Mesendoderm (in vitro differentiated cells): ENCODE measurements around the gene MCAM.

Source experiments
- DNase-seq: peaks from one replicate; pipeline ENCODE4 v3.0.0; 2013
- H2AK5ac ChIP-seq: 2 replicates; pipeline ENCODE4 v1.6.1; 2013; ENCODE audit warnings: low read length, inconsistent platforms
- H2BK120ac ChIP-seq: 2 replicates; pipeline ENCODE4 v1.6.1; 2013; ENCODE audit warnings: low read depth, mild to moderate bottlenecking, low read length, moderate library complexity, mixed read lengths
- H2BK15ac ChIP-seq: replicated peaks from 2 replicates; pipeline ENCODE4 v1.6.1; 2013; ENCODE audit warnings: low read depth, mild to moderate bottlenecking, moderate library complexity
- H2BK5ac ChIP-seq: 2 replicates; pipeline ENCODE4 v1.6.1; 2013; ENCODE audit warnings: low read length, inconsistent platforms
- H3K18ac ChIP-seq: 2 replicates; pipeline ENCODE4 v1.6.1; 2013; ENCODE audit warnings: mild to moderate bottlenecking, low read length, mixed read lengths
- H3K23ac ChIP-seq: one replicate; pipeline ENCODE4 v1.6.1; 2013; ENCODE audit warnings: low read length
- H3K27ac ChIP-seq: 2 replicates; pipeline ENCODE4 v1.5.1; 2013; ENCODE audit warnings: low read depth, mild to moderate bottlenecking, inconsistent platforms, low read length, moderate library complexity
- H3K27me3 ChIP-seq: 2 replicates; pipeline ENCODE4 v1.6.1; 2013; ENCODE audit warnings: low read length, control low read depth, mild to moderate bottlenecking, inconsistent platforms; ENCODE audit not compliant: insufficient read depth, poor library complexity
- H3K36me3 ChIP-seq: 2 replicates; pipeline ENCODE4 v1.6.1; 2013; ENCODE audit warnings: low read length, inconsistent platforms; ENCODE audit not compliant: control insufficient read depth, insufficient read depth
- H3K4ac ChIP-seq: one replicate; pipeline ENCODE4 v1.6.1; 2013; ENCODE audit warnings: low read depth, mild to moderate bottlenecking, low read length, moderate library complexity
- H3K4me1 ChIP-seq: 2 replicates; pipeline ENCODE4 v1.6.1; 2013; ENCODE audit warnings: low read depth, low read length, inconsistent platforms; ENCODE audit not compliant: control insufficient read depth
- H3K4me2 ChIP-seq: 2 replicates; pipeline ENCODE4 v1.6.1; 2013; ENCODE audit warnings: low read length
- H3K4me3 ChIP-seq: 2 replicates; pipeline ENCODE4 v1.5.1; 2013; ENCODE audit warnings: mild to moderate bottlenecking, low read length
- H3K56ac ChIP-seq: one replicate; pipeline ENCODE4 v1.6.1; 2013; ENCODE audit warnings: low read length
- H3K79me1 ChIP-seq: 2 replicates; pipeline ENCODE4 v1.6.1; 2013; ENCODE audit warnings: low read length, inconsistent platforms
- H3K79me2 ChIP-seq: 2 replicates; pipeline ENCODE4 v1.6.1; 2013; ENCODE audit warnings: mild to moderate bottlenecking, low read length; ENCODE audit not compliant: control insufficient read depth, insufficient read depth
- H3K9ac ChIP-seq: 2 replicates; pipeline ENCODE4 v1.6.1; 2013; ENCODE audit warnings: low read length, inconsistent platforms
- H4K5ac ChIP-seq: one replicate; pipeline ENCODE4 v1.6.1; 2013; ENCODE audit warnings: low read length
- H4K8ac ChIP-seq: one replicate; pipeline ENCODE4 v1.6.1; 2013; ENCODE audit warnings: low read depth, mild to moderate bottlenecking, control low read depth, low read length, moderate library complexity
- WGBS: extraction: QIAGEN DNeasy Blood & Tissue Kit; methylation state at CpG from one replicate; pipeline ENCODE4 v1.1.7; 2013; ENCODE audit warnings: low lambda C conversion rate, missing lambda C conversion rate; ENCODE audit not compliant: insufficient coverage; ENCODE audit errors: extremely low coverage; 5-methylcytosine and 5-hydroxymethylcytosine counted together

MCAM gene

GRCh38 chr11:119303227-119303718, 13.7 kb downstream of the MCAM start:
- no CpG with 5 or more reads among the region's 5 CpGs for WGBS
- H3K36me3 ChIP-seq = peaks cover 11% of the 10 kb centered on the region
- no peak for DNase-seq

GRCh38 chr11:119300198-119300964, 16.5 kb downstream of the MCAM start:
- no peak overlapping the region for H2BK5ac ChIP-seq
- H4K8ac ChIP-seq = no peak overlapping the region
- H3K23ac ChIP-seq = no peak overlapping the region
- no peaks in the 10 kb centered on the region for H3K27me3 ChIP-seq
- H4K5ac ChIP-seq = no peak overlapping the region
- no peaks in the 10 kb centered on the region for H3K79me1 ChIP-seq
- no peak overlapping the region for H3K4me2 ChIP-seq
- H3K4me1 ChIP-seq = no peaks in the 10 kb centered on the region
- no peak for DNase-seq
- whole genome bisulfite sequencing = no CpG with 5 or more reads among the region's 3 CpGs
- H3K18ac ChIP-seq = no peak overlapping the region
- peaks cover 12% of the 10 kb centered on the region for H3K36me3 ChIP-seq
- no peak overlapping the region for H3K27ac ChIP-seq
- H3K4ac ChIP-seq = no peak overlapping the region
- no peak overlapping the region for H3K56ac ChIP-seq
- no peak overlapping the region for H2BK15ac ChIP-seq
- H2AK5ac ChIP-seq = no peak overlapping the region
- no peak overlapping the region for H3K4me3 ChIP-seq
- no peaks in the 10 kb centered on the region for H3K79me2 ChIP-seq
- H3K9ac ChIP-seq = no peak overlapping the region
- no peak overlapping the region for H2BK120ac ChIP-seq

More at GRCh38 chr11:119303227-119303718, 13.7 kb downstream of the MCAM start:
- Histone ChIP-seq H4K5ac (no peak overlapping the region), H3K9ac (no peak overlapping the region), H3K4me1 (no peaks in the 10 kb centered on the region), H3K18ac (no peak overlapping the region), H3K79me2 (no peaks in the 10 kb centered on the region), H2BK120ac (no peak overlapping the region), H4K8ac (no peak overlapping the region), H3K23ac (no peak overlapping the region), H3K4me2 (no peak overlapping the region), H3K27ac (no peak overlapping the region), H3K56ac (no peak overlapping the region), H2BK15ac (no peak overlapping the region), H3K4ac (no peak overlapping the region), H2AK5ac (no peak overlapping the region), H3K4me3 (no peak overlapping the region), H2BK5ac (no peak overlapping the region), H3K27me3 (no peaks in the 10 kb centered on the region), H3K79me1 (no peaks in the 10 kb centered on the region)

DNA sequence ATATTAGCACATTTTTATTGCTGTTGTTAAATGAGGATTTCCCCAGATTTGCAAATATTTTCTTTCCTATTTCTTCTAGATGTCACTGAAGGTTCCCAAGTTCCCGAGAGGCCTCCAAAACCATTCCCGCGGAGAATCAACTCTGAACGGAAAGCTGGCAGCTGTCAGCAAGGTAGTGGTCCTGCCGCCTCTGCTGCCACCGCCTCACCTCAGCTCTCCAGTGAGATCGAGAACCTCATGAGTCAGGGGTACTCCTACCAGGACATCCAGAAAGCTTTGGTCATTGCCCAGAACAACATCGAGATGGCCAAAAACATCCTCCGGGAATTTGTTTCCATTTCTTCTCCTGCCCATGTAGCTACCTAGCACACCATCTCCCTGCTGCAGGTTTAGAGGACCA, 17.5 kb downstream of the MCAM start:
- Histone ChIP-seq H2BK15ac (no peak overlapping the region), H2BK120ac (no peak overlapping the region), H4K8ac (no peak overlapping the region), H3K4ac (no peak overlapping the region), H3K79me2 (no peaks in the 10 kb centered on the region), H3K9ac (no peak overlapping the region), H3K23ac (peak overlapping the region; percentile 57), H4K5ac (no peak overlapping the region), H3K27me3 (no peaks in the 10 kb centered on the region), H3K36me3 (peaks cover 12% of the 10 kb centered on the region), H3K27ac (no peak overlapping the region), H2BK5ac (no peak overlapping the region), H3K18ac (no peak overlapping the region), H3K79me1 (no peaks in the 10 kb centered on the region), H3K4me2 (no peak overlapping the region), H2AK5ac (no peak overlapping the region), H3K4me3 (no peak overlapping the region), H3K4me1 (no peaks in the 10 kb centered on the region), H3K56ac (no peak overlapping the region)
- no CpG with 5 or more reads among the region's 9 CpGs for WGBS
- no peak for DNase-seq

DNA sequence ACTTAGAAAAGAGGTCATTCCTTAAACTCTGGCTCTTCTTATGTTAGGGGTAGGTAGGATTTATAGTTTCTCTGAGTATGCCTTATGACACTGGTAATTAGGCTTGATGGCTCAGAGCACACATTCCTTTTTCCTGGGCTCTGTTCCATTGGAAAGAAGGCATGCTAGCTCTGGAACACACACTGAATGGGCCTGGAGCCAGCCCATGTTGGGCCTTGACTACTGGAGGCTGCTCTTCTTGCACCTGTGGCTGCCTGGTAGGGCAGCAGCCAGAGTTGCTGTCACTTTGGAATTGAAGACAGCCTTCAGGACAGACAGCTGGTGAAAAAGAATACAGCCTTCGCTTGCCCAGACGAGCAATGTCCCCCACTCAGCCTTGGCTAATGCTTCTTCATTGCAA, 18.2 kb downstream of the MCAM start:
- no CpG with 5 or more reads among the region's 2 CpGs for WGBS
- no peak overlapping the region for H3K4me3 ChIP-seq

DNA sequence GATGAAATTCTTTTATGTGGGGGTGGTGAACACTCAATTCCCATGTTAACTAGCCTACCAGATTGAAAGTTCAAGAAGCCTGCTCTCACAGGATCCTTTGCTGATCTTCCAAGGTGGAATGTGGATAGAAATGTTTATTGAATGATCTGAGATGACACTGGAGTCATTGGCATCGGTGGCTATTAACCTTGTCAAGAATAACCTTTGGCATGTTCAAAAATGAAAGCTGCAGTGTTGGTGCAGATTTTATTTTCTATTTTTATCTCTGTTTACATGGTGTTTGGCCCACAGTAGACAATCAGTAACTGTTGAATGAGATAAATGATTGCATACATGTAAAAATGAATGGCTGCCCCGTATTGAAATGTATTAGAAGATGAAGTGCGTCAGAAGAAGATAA, 19.0 kb downstream of the MCAM start:
- Histone ChIP-seq H3K23ac (no peak overlapping the region), H2BK120ac (no peak overlapping the region), H3K4ac (no peak overlapping the region), H3K18ac (no peak overlapping the region), H3K9ac (no peak overlapping the region), H3K36me3 (peaks cover 10% of the 10 kb centered on the region), H2BK5ac (no peak overlapping the region), H3K79me1 (no peaks in the 10 kb centered on the region), H3K56ac (no peak overlapping the region), H3K27me3 (no peaks in the 10 kb centered on the region), H3K79me2 (no peaks in the 10 kb centered on the region), H2BK15ac (no peak overlapping the region), H3K4me3 (no peak overlapping the region), H2AK5ac (no peak overlapping the region), H3K4me1 (no peaks in the 10 kb centered on the region), H4K5ac (no peak overlapping the region), H3K27ac (no peak overlapping the region), H4K8ac (no peak overlapping the region), H3K4me2 (no peak overlapping the region)
- WGBS = no CpG with 5 or more reads among the region's 3 CpGs
- no peak for DNase-seq

More for the DNA sequence above, 18.2 kb downstream of the MCAM start:
- Histone ChIP-seq H3K4me2 (no peak overlapping the region), H3K23ac (no peak overlapping the region), H3K4me1 (no peaks in the 10 kb centered on the region), H3K9ac (no peak overlapping the region), H3K18ac (no peak overlapping the region), H4K5ac (no peak overlapping the region), H3K36me3 (peaks cover 11% of the 10 kb centered on the region), H3K27ac (no peak overlapping the region), H2BK5ac (no peak overlapping the region), H3K4ac (no peak overlapping the region), H2AK5ac (no peak overlapping the region), H2BK15ac (no peak overlapping the region), H3K27me3 (no peaks in the 10 kb centered on the region), H3K56ac (no peak overlapping the region), H4K8ac (no peak overlapping the region), H3K79me1 (no peaks in the 10 kb centered on the region), H2BK120ac (no peak overlapping the region), H3K79me2 (no peaks in the 10 kb centered on the region)
- DNase-seq = no peak

DNA sequence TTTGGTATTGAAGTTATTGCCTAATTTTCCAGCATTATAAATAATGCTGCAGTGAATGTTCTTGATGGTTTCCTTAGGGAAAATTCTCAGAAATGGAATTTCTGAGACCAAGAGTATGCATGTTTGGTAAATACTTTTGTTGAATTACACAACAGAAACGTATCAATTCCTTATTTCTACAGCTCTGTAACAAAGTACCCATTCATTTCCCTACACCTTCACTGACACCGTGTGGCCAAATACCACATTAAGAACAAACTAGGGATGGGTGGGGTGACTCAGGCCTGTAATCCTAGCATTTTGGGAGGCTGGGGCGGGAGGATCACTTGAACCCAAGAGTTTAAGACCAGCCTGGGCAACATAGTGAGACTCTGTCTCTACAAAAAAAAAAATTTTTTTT, 21.8 kb downstream of the MCAM start:
- Histone ChIP-seq H4K8ac (no peak overlapping the region), H2BK5ac (no peak overlapping the region), H3K23ac (no peak overlapping the region), H3K27ac (no peak overlapping the region), H4K5ac (no peak overlapping the region), H2BK120ac (no peak overlapping the region), H3K4me2 (no peak overlapping the region), H3K36me3 (peaks cover 10% of the 10 kb centered on the region), H3K79me2 (no peaks in the 10 kb centered on the region), H3K79me1 (no peaks in the 10 kb centered on the region), H3K4me3 (no peak overlapping the region), H3K56ac (no peak overlapping the region), H3K9ac (no peak overlapping the region), H2BK15ac (no peak overlapping the region), H3K4me1 (no peaks in the 10 kb centered on the region), H3K4ac (no peak overlapping the region), H3K18ac (no peak overlapping the region), H2AK5ac (no peak overlapping the region), H3K27me3 (no peaks in the 10 kb centered on the region)
- DNase-seq = peak; percentile 32
- WGBS = no CpG with 5 or more reads among the region's 3 CpGs
